ENCODE results near the gene MKI67. TPM values are rescaled to one million over a fixed set of nuclear protein-coding genes. Genes with fewer than 3 reads are reported as not detected.

The MKI67 gene
- polyA plus RNA-seq, 2 of the 4 experiments (the other 2 are of a cell fraction), result 33.8 to 51.7 TPM

GRCh38 chr10:128053356-128053755, 72.9 kb downstream of the MKI67 start:
- CTCF ChIA-PET, result interaction anchor here (1.0 to 4.5 kb wide), 2 partner anchors 16 to 42 kb away, joined by 3 to 18 read pairs; no protein-coding TSS in a partner anchor
- no peak for FAIRE-seq
- 78% methylated on average over 7 of the region's 7 CpGs for WGBS (ENCODE audit: missing lambda C conversion rate)

GRCh38 chr10:128052696-128053095, 73.5 kb downstream of the MKI67 start:
- ATAC-seq, result no peak
- H3K27ac ChIP-seq, result no peak overlapping the region
- FAIRE-seq, result no peak
- 78% methylated on average over 7 of the region's 7 CpGs for WGBS (ENCODE audit: missing lambda C conversion rate)
- TF ChIP-seq HOXA7 (CRISPR knock-in tag; IDR thresholded peaks at IDR 0.05) (no peak), HDAC2 (IDR thresholded peaks at IDR 0.05) (no peak), KDM1A (IDR thresholded peaks at IDR 0.05; ENCODE audit: low read depth) (no peak), NR3C1 (IDR thresholded peaks at IDR 0.05) (no peak), RARB (CRISPR knock-in tag; IDR thresholded peaks at IDR 0.05) (no peak), ESRRA (IDR thresholded peaks at IDR 0.05; ENCODE audit: borderline replicate concordance, low read length) (no peak)
- H3K4me2 ChIP-seq, result no peak overlapping the region
- DNase-seq (ENCODE audit: low read depth in 1 of 2, low spot score in 1 of 2), result no peak
- CTCF ChIA-PET, result interaction anchor here (1.0 to 4.5 kb wide), 2 partner anchors 17 to 41 kb away, joined by 3 to 18 read pairs; no protein-coding TSS in a partner anchor
- no peaks in the 10 kb centered on the region for H3K9me3 ChIP-seq
- no peak overlapping the region for H3K4me3 ChIP-seq
- no peaks in the 10 kb centered on the region for H3K4me1 ChIP-seq
- POLR2A ChIA-PET, result no interaction called here

More at GRCh38 chr10:128053356-128053755, 72.9 kb downstream of the MKI67 start:
- ATAC-seq (no peak), DNase-seq (ENCODE audit: low read depth in 1 of 2, low spot score in 1 of 2) (no peak)
- H3K4me1 ChIP-seq, result no peaks in the 10 kb centered on the region
- no peaks in the 10 kb centered on the region for H3K9me3 ChIP-seq
- no peak overlapping the region for H3K27ac ChIP-seq
- no peak overlapping the region for H3K4me3 ChIP-seq
- no peak overlapping the region for H3K4me2 ChIP-seq
- no peak for TF ChIP-seq CEBPB (IDR thresholded peaks at IDR 0.05)
- no peak for TF ChIP-seq ZSCAN20 (CRISPR knock-in tag; IDR thresholded peaks at IDR 0.05)
- no peak for TF ChIP-seq KDM1A (IDR thresholded peaks at IDR 0.05; ENCODE audit: low read depth)
- no peak for TF ChIP-seq BCL3 (IDR thresholded peaks at IDR 0.05)
- no peak for TF ChIP-seq ZNF302 (CRISPR knock-in tag; IDR thresholded peaks at IDR 0.05)
- no peak for TF ChIP-seq REST (IDR thresholded peaks at IDR 0.05)
- TF ChIP-seq CBX2 (IDR thresholded peaks at IDR 0.05; ENCODE audit: borderline replicate concordance, low read depth), result no peak
- TF ChIP-seq HMGXB4 (CRISPR knock-in tag; IDR thresholded peaks at IDR 0.05; ENCODE audit: borderline replicate concordance), result no peak
- POLR2A ChIA-PET, result no interaction called here

GRCh38 chr10:128051548-128051947, 74.7 kb downstream of the MKI67 start:
- Histone ChIP-seq H3K4me1 (no peaks in the 10 kb centered on the region), H3K9me3 (no peaks in the 10 kb centered on the region), H3K4me2 (no peak overlapping the region), H3K4me3 (no peak overlapping the region), H3K27ac (no peak overlapping the region)
- CTCF ChIA-PET, result interaction anchor here (0.6 to 4.5 kb wide), 7 partner anchors 9 to 336 kb away, joined by 3 to 18 read pairs (median 3); no protein-coding TSS in a partner anchor
- ATAC-seq (no peak), DNase-seq (ENCODE audit: low read depth in 1 of 2, low spot score in 1 of 2) (no peak), FAIRE-seq (no peak)
- TF ChIP-seq MAZ (IDR thresholded peaks at IDR 0.05; ENCODE audit: borderline replicate concordance, low read depth, low read length), result no peak
- POLR2A ChIA-PET, result no interaction called here
- WGBS (ENCODE audit: missing lambda C conversion rate), result 35% methylated on average over 5 of the region's 5 CpGs
